Left ventricle myocardium inferior (tissue), 1 donor: ENCODE results near the gene SCN8A. TPM values are rescaled to one million over a fixed set of nuclear protein-coding genes. Genes with fewer than 3 reads are reported as not detected.

Experiments
- DNase-seq: peaks from one replicate; pipeline ENCODE4 v3.0.0-alpha.2; 2020
- H3K27ac ChIP-seq: fragments of 200-600 bp; replicated peaks from 2 replicates; pipeline ENCODE4 v1.8.0; 2021
- H3K27me3 ChIP-seq: fragments of 200-600 bp; 2 replicates; pipeline ENCODE4 v1.8.0; 2021; ENCODE audit warnings: low read depth
- H3K36me3 ChIP-seq: fragments of 200-600 bp; 2 replicates; pipeline ENCODE4 v1.8.0; 2021
- H3K4me1 ChIP-seq: fragments of 200-600 bp; 2 replicates; pipeline ENCODE4 v1.8.0; 2021
- H3K4me3 ChIP-seq: fragments of 200-600 bp; 2 replicates; pipeline ENCODE4 v1.8.0; 2021; ENCODE audit warnings: mild to moderate bottlenecking, moderate library complexity
- H3K9me3 ChIP-seq: fragments of 200-600 bp; replicated peaks from 2 replicates; pipeline ENCODE4 v1.8.0; 2021
- intact Hi-C: fragments of 100-400 bp; cut with micrococcal nuclease; formaldehyde crosslinking; loops from one replicate; pipeline ENCODE4 v1.11.0; 2022
- total RNA-seq: library from RNA; stranded (reverse); fragmentation: NEBNext Ultra II Directional; extraction: Animal tissue kit (Norgen Biotek cat#: 25700); gene quantifications from one replicate; pipeline ENCODE4 v1.2.1, GENCODE V29; 2021
- TF ChIP-seq, protein P1 (sequence below): fragments of 200-600 bp; IDR thresholded peaks from 2 replicates; pipeline ENCODE4 v1.8.0; 2021; ENCODE audit warnings: antibody characterized with exemption, mild to moderate bottlenecking, borderline replicate concordance
- donor health status: DM: no; HTN: yes; CAD: no; lungs with severe emphysema.

Gene SCN8A
- total RNA-seq, 1 donor from 2014 or later = 0.41 TPM

DNA sequence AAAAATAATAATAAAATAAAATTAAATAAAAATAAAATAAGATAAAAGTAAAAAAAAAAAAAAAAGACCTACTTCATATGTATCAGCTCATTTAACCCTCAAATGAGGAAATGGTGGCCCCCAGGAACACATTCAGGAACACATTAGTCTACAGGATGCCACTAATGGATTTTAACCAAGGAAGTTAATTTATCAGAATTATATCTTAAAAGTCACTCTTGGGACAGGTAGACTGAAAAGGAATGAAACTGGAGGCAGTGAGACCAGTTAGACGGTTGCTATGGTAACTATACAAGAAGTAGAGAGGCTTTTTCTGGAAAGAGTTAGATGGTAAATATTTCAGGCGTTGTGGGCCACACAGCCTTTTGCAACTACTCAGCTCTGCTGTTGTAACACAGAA, 54.9 kb downstream of the SCN8A start:
- H3K27me3 ChIP-seq = no peaks in the 10 kb centered on the region
- no peaks in the 10 kb centered on the region for H3K36me3 ChIP-seq
- TF ChIP-seq, protein P1, sequence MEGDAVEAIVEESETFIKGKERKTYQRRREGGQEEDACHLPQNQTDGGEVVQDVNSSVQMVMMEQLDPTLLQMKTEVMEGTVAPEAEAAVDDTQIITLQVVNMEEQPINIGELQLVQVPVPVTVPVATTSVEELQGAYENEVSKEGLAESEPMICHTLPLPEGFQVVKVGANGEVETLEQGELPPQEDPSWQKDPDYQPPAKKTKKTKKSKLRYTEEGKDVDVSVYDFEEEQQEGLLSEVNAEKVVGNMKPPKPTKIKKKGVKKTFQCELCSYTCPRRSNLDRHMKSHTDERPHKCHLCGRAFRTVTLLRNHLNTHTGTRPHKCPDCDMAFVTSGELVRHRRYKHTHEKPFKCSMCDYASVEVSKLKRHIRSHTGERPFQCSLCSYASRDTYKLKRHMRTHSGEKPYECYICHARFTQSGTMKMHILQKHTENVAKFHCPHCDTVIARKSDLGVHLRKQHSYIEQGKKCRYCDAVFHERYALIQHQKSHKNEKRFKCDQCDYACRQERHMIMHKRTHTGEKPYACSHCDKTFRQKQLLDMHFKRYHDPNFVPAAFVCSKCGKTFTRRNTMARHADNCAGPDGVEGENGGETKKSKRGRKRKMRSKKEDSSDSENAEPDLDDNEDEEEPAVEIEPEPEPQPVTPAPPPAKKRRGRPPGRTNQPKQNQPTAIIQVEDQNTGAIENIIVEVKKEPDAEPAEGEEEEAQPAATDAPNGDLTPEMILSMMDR = no peak
- DNase-seq = no peak
- H3K9me3 ChIP-seq = peaks cover 22% of the 10 kb centered on the region
- H3K4me3 ChIP-seq = no peak overlapping the region
- no peak overlapping the region for H3K27ac ChIP-seq
- intact Hi-C loops = no loop called here
- no peaks in the 10 kb centered on the region for H3K4me1 ChIP-seq

DNA sequence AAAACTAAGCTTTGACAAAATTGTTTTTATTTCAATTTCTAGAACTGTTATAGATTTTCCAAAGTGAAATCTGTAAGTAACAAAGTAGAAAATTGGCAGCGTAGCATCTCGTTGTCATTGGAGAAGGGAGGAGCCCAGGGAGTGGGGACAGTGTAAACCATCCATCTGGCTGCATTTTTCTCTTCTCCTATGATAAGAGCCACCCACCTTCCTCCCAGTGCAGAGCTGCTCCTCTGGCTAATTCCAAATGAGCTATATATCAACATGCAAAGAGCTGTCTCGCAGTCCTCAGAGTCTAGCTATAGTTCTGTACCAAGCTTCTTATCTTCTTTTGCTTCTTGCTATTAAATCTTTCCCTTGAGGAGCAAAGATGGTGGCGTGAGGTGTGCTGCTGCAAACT, 56.6 kb downstream of the SCN8A start:
- no peaks in the 10 kb centered on the region for H3K36me3 ChIP-seq
- H3K4me3 ChIP-seq = no peak overlapping the region
- TF ChIP-seq, protein P1 = no peak
- H3K4me1 ChIP-seq = no peaks in the 10 kb centered on the region
- no peak for DNase-seq
- H3K27ac ChIP-seq = no peak overlapping the region
- H3K9me3 ChIP-seq = peaks cover 22% of the 10 kb centered on the region
- intact Hi-C loops = no loop called here
- H3K27me3 ChIP-seq = no peaks in the 10 kb centered on the region

DNA sequence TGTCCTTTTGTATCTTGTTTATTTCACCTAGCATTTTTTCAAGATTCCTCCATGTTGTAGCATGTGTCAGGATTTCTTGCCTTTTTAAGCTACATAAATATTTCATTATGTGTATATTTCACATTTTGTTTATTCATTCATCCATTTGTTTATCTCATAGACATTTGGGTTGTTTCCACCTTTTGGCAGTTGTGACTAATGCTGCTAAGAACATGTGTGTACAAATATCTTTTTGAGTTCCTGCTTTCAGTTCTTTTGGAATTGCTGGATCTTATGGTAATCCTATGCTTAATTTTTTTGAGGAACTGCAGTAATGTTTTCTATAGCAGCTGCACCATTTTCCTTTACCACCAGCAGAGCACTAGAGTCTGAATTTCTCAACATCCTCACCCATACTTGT, 62.4 kb downstream of the SCN8A start:
- H3K4me3 ChIP-seq = no peak overlapping the region
- no peak for DNase-seq
- intact Hi-C loops = no loop called here
- no peak overlapping the region for H3K27ac ChIP-seq
- H3K36me3 ChIP-seq = no peaks in the 10 kb centered on the region
- H3K27me3 ChIP-seq = peaks cover 10% of the 10 kb centered on the region
- TF ChIP-seq, protein P1 = no peak
- H3K4me1 ChIP-seq = no peaks in the 10 kb centered on the region
- H3K9me3 ChIP-seq = peaks cover 31% of the 10 kb centered on the region

DNA sequence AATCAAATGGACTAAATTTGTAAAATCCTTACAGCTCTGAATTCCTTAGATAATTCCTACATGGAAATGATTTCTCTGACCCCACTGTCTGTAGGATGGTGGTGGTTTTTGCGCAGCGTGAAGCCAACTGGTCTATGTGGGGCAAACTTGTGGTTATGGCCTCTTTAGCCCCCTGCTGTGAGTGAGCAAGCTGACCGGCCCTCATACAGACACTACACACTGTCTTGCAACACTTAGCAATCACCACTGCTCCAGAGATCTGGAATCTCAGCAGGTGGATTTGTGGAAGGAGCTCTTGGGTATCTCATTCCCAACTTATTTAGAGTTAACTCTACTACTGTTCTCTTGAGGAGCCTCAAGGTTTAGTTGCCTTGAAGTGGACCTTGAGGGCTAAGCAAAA, 70.2 kb downstream of the SCN8A start:
- no peaks in the 10 kb centered on the region for H3K4me1 ChIP-seq
- TF ChIP-seq, protein P1 = no peak
- H3K27me3 ChIP-seq = peaks cover 5% of the 10 kb centered on the region
- H3K9me3 ChIP-seq = peaks cover 9% of the 10 kb centered on the region
- no peak overlapping the region for H3K27ac ChIP-seq
- no peaks in the 10 kb centered on the region for H3K36me3 ChIP-seq
- intact Hi-C loops = no loop called here
- H3K4me3 ChIP-seq = no peak overlapping the region
- DNase-seq = no peak

DNA sequence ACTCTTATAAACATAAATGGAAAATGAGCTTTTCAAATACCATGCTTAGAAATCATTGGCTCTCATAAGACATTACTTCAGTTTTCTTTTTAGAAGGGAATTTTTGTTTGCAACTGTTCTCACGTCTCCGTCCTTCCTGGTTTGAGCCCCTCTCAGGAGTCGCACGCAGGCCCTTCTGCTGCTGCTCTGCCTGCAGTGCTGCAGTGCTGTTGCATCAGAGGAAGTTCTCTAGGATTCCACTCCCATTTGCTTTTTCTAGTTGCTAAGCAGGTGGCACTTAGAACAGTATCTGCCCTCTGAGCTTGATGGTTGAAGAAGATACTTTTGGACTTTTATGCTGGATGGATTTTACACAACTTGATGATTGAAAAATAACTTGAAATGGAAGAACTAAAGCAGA, 70.8 kb downstream of the SCN8A start:
- Histone ChIP-seq H3K36me3 (no peaks in the 10 kb centered on the region), H3K4me1 (no peaks in the 10 kb centered on the region), H3K9me3 (peaks cover 9% of the 10 kb centered on the region), H3K27me3 (peaks cover 5% of the 10 kb centered on the region), H3K4me3 (no peak overlapping the region), H3K27ac (no peak overlapping the region)
- TF ChIP-seq, protein P1 = no peak
- DNase-seq = no peak
- intact Hi-C loops = no loop called here

DNA sequence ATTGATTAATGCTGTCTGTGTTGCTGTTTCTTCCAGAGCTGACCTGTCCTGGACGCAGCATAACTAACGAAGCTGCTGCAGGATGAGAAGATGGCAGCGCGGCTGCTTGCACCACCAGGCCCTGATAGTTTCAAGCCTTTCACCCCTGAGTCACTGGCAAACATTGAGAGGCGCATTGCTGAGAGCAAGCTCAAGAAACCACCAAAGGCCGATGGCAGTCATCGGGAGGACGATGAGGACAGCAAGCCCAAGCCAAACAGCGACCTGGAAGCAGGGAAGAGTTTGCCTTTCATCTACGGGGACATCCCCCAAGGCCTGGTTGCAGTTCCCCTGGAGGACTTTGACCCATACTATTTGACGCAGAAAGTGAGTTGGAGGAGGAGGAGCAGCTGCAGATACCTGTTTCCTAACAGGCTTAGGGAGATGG, 71.7 kb downstream of the SCN8A start:
- H3K4me1 ChIP-seq = no peaks in the 10 kb centered on the region
- intact Hi-C loops = no loop called here

More for the DNA sequence above, 71.7 kb downstream of the SCN8A start:
- TF ChIP-seq, protein P1 = no peak
- Histone ChIP-seq H3K27me3 (peaks cover 5% of the 10 kb centered on the region), H3K4me3 (no peak overlapping the region), H3K36me3 (no peaks in the 10 kb centered on the region), H3K9me3 (peaks cover 6% of the 10 kb centered on the region), H3K27ac (no peak overlapping the region)
- DNase-seq = no peak
